Mesenchymal stem cell (in vitro differentiated cells and primary cell): ENCODE results near the gene MVB12B.
A peak's percentile ranks its signal among the peaks of the same experiment; 100 is the strongest.

Experiments used
- DNase-seq: peaks from one replicate; pipeline ENCODE4 v3.0.0-alpha.2; 2013
- H2AFZ ChIP-seq: one replicate; pipeline ENCODE4 v1.6.1; 2013; ENCODE audit warnings: low read depth, mild to moderate bottlenecking, control low read depth, inconsistent platforms, low read length, moderate library complexity
- H2AK5ac ChIP-seq: 2 replicates; pipeline ENCODE4 v1.6.1; 2013; ENCODE audit warnings: low read length, moderate library complexity, mild to moderate bottlenecking, inconsistent platforms; ENCODE audit not compliant: severe bottlenecking
- H2BK120ac ChIP-seq: one replicate; pipeline ENCODE4 v1.6.1; 2013; ENCODE audit warnings: low read depth, mild to moderate bottlenecking, inconsistent platforms, low read length, moderate library complexity
- H2BK12ac ChIP-seq, 2 experiments: one replicate each; pipeline ENCODE4 v1.6.1; 2013; ENCODE audit warnings: inconsistent platforms in 2 of 2, low read length in 2 of 2, mild to moderate bottlenecking in 2 of 2, moderate library complexity in 2 of 2, control low read depth in 1 of 2
- H2BK15ac ChIP-seq: one replicate; pipeline ENCODE4 v1.6.1; 2013; ENCODE audit warnings: mild to moderate bottlenecking, low read depth, inconsistent platforms; ENCODE audit not compliant: poor library complexity, severe bottlenecking
- H2BK5ac ChIP-seq: 2 replicates; pipeline ENCODE4 v1.6.1; 2013; ENCODE audit warnings: low read depth, mild to moderate bottlenecking, low read length, control low read depth, inconsistent platforms; ENCODE audit not compliant: poor library complexity, severe bottlenecking
- H3K14ac ChIP-seq, 2 experiments: one replicate each; pipeline ENCODE4 v1.6.1; 2013; ENCODE audit warnings: inconsistent platforms in 2 of 2, low read length in 2 of 2, control low read depth in 1 of 2, mild to moderate bottlenecking in 1 of 2, moderate library complexity in 1 of 2
- H3K18ac ChIP-seq, 2 experiments: one replicate each; pipeline ENCODE4 v1.6.1; 2013; ENCODE audit warnings: inconsistent platforms in 2 of 2, low read length in 2 of 2, control low read depth in 1 of 2, low read depth in 1 of 2, mild to moderate bottlenecking in 1 of 2
- H3K23ac ChIP-seq, 2 experiments: one replicate each; pipeline ENCODE4 v1.6.1; 2013; ENCODE audit warnings: inconsistent platforms in 2 of 2, low read length in 2 of 2, mild to moderate bottlenecking in 2 of 2, moderate library complexity in 2 of 2, control low read depth in 1 of 2
- H3K27ac ChIP-seq: 2 replicates; pipeline ENCODE4 v1.5.1; 2013; ENCODE audit warnings: mild to moderate bottlenecking, moderate library complexity, low read length, control low read depth, inconsistent platforms; ENCODE audit not compliant: poor library complexity, severe bottlenecking
- H3K27me3 ChIP-seq, 2 experiments: 2 replicates each; pipeline versions ENCODE4 v1.6.1 to v1.7.0; 2013; ENCODE audit warnings: low read length in 2 of 2, mild to moderate bottlenecking in 2 of 2, moderate library complexity in 2 of 2, control low read depth in 1 of 2, inconsistent platforms in 1 of 2; ENCODE audit not compliant: control insufficient read depth in 1 of 2, insufficient read depth in 1 of 2
- H3K36me3 ChIP-seq, 2 experiments: 2 replicates each; pipeline versions ENCODE4 v1.6.1 to v1.7.0; 2013; ENCODE audit warnings: low read length in 2 of 2, control low read depth in 1 of 2, inconsistent platforms in 1 of 2, low read depth in 1 of 2, mild to moderate bottlenecking in 1 of 2; ENCODE audit not compliant: insufficient read depth in 2 of 2, control insufficient read depth in 1 of 2
- H3K4ac ChIP-seq, 2 experiments: one replicate each; pipeline ENCODE4 v1.6.1; 2013; ENCODE audit warnings: inconsistent platforms in 2 of 2, low read length in 2 of 2, mild to moderate bottlenecking in 2 of 2, moderate library complexity in 2 of 2, control low read depth in 1 of 2, low read depth in 1 of 2
- H3K4me1 ChIP-seq: 2 replicates; pipeline ENCODE4 v1.6.1; 2013; ENCODE audit warnings: low read depth, low read length, control low read depth; ENCODE audit not compliant: control insufficient read depth, insufficient read depth
- H3K4me2 ChIP-seq: 2 replicates; pipeline ENCODE4 v1.6.1; 2013; ENCODE audit warnings: low read length, mild to moderate bottlenecking, inconsistent platforms; ENCODE audit not compliant: poor library complexity, severe bottlenecking
- H3K4me3 ChIP-seq, 2 experiments: 2 replicates each; pipeline versions ENCODE4 v1.5.1 to v1.7.0; 2013; ENCODE audit warnings: low read length in 2 of 2, mild to moderate bottlenecking in 2 of 2, control low read depth in 1 of 2, low read depth in 1 of 2; ENCODE audit not compliant: insufficient read depth in 1 of 2
- H3K79me1 ChIP-seq: replicated peaks from 2 replicates; pipeline ENCODE4 v1.6.1; 2013; ENCODE audit warnings: mild to moderate bottlenecking, control low read depth, low read length, inconsistent platforms; ENCODE audit not compliant: poor library complexity, severe bottlenecking
- H3K9ac ChIP-seq: 2 replicates; pipeline ENCODE4 v1.7.0; 2013; ENCODE audit warnings: mild to moderate bottlenecking, low read length, moderate library complexity
- H3K9me3 ChIP-seq: 2 replicates; pipeline ENCODE4 v1.7.0; 2013; ENCODE audit warnings: mild to moderate bottlenecking, low read length; ENCODE audit not compliant: control insufficient read depth
- H4K8ac ChIP-seq: one replicate; pipeline ENCODE4 v1.6.1; 2013; ENCODE audit warnings: inconsistent platforms, mild to moderate bottlenecking, low read length, moderate library complexity
- H4K91ac ChIP-seq: one replicate; pipeline ENCODE4 v1.6.1; 2013; ENCODE audit warnings: mild to moderate bottlenecking, low read length, inconsistent platforms
- WGBS: methylation state at CpG from one replicate; pipeline ENCODE4 v1.1.7; 2013; ENCODE audit warnings: mixed read lengths; 5-methylcytosine and 5-hydroxymethylcytosine counted together

Gene MVB12B

GRCh38 chr9:126381195-126381594 is 54.6 kb downstream of the MVB12B start:
- Histone ChIP-seq H4K91ac (no peak overlapping the region), H3K9ac (no peak overlapping the region), H2BK5ac (no peak overlapping the region), H3K9me3 (no peaks in the 10 kb centered on the region), H3K27ac (no peak overlapping the region), H2BK12ac (no peak overlapping the region), H2BK120ac (no peak overlapping the region), H3K18ac (no peak overlapping the region), H3K36me3 (peaks cover 0 to 4% of the 10 kb centered on the region in 2 experiments), H3K4me2 (no peak overlapping the region), H2AFZ (no peak overlapping the region), H3K4me1 (peaks cover 12% of the 10 kb centered on the region), H3K23ac (no peak overlapping the region), H2AK5ac (no peak overlapping the region), H3K79me1 (peaks cover 10% of the 10 kb centered on the region), H3K27me3 (no peaks in the 10 kb centered on the region), H3K4me3 (no peak overlapping the region), H4K8ac (peak overlapping the region; percentile 20), H3K4ac (no peak overlapping the region), H3K14ac (no peak overlapping the region), H2BK15ac (no peak overlapping the region)
- WGBS: 98% methylated on average over 3 of the region's 6 CpGs
- DNase-seq: no peak

- no peaks in the 10 kb centered on the region for H3K27me3 ChIP-seq
- no peaks in the 10 kb centered on the region for H3K79me1 ChIP-seq
- no peak overlapping the region for H3K4ac ChIP-seq
- H3K18ac ChIP-seq: no peak overlapping the region
- no peak overlapping the region for H2BK120ac ChIP-seq
- H3K36me3 ChIP-seq: peaks cover 0 to 22% of the 10 kb centered on the region in 2 experiments
- H3K4me2 ChIP-seq: no peak overlapping the region
- H2BK15ac ChIP-seq: no peak overlapping the region
- H2BK12ac ChIP-seq: no peak overlapping the region
- H3K9me3 ChIP-seq: no peaks in the 10 kb centered on the region
- H3K14ac ChIP-seq: no peak overlapping the region
- H2AK5ac ChIP-seq: no peak overlapping the region
- H3K9ac ChIP-seq: no peak overlapping the region
- no peak overlapping the region for H3K4me3 ChIP-seq
- H4K91ac ChIP-seq: no peak overlapping the region
- H2BK5ac ChIP-seq: no peak overlapping the region
- H4K8ac ChIP-seq: no peak overlapping the region
- H3K27ac ChIP-seq: no peak overlapping the region
- no peak overlapping the region for H2AFZ ChIP-seq
- no peak overlapping the region for H3K23ac ChIP-seq
- peaks cover 8% of the 10 kb centered on the region for H3K4me1 ChIP-seq
- no peak for DNase-seq
- 79% methylated on average over 3 of the region's 3 CpGs for WGBS
Observed at GRCh38 chr9:126383406-126384046, 56.9 kb downstream of the MVB12B start.

GRCh38 chr9:126384926-126385325 is 58.3 kb downstream of the MVB12B start:
- Histone ChIP-seq H2AFZ (no peak overlapping the region), H3K4me3 (no peak overlapping the region), H2AK5ac (no peak overlapping the region), H3K23ac (no peak overlapping the region), H2BK15ac (no peak overlapping the region), H3K9me3 (no peaks in the 10 kb centered on the region), H3K79me1 (no peaks in the 10 kb centered on the region), H3K18ac (no peak overlapping the region), H3K27ac (no peak overlapping the region), H3K9ac (no peak overlapping the region), H3K4me1 (peaks cover 4% of the 10 kb centered on the region), H4K91ac (no peak overlapping the region), H3K14ac (no peak overlapping the region), H3K27me3 (no peaks in the 10 kb centered on the region), H2BK120ac (no peak overlapping the region), H2BK5ac (no peak overlapping the region), H3K36me3 (peaks cover 0 to 25% of the 10 kb centered on the region in 2 experiments), H4K8ac (no peak overlapping the region), H3K4ac (no peak overlapping the region), H2BK12ac (no peak overlapping the region), H3K4me2 (no peak overlapping the region)
- no peak for DNase-seq
- 95% methylated on average over 7 of the region's 7 CpGs for WGBS

- 63% methylated on average over 5 of the region's 5 CpGs for WGBS
- no peak overlapping the region for H3K9ac ChIP-seq
- H3K36me3 ChIP-seq: peaks cover 0 to 25% of the 10 kb centered on the region in 2 experiments
- no peak overlapping the region for H4K8ac ChIP-seq
- no peak overlapping the region for H3K4ac ChIP-seq
- H2AK5ac ChIP-seq: no peak overlapping the region
- no peak overlapping the region for H3K4me2 ChIP-seq
- no peak overlapping the region for H2AFZ ChIP-seq
- H3K14ac ChIP-seq: no peak overlapping the region
- DNase-seq: no peak
- no peak overlapping the region for H2BK15ac ChIP-seq
- H3K27ac ChIP-seq: no peak overlapping the region
- no peak overlapping the region for H3K23ac ChIP-seq
- H2BK12ac ChIP-seq: no peak overlapping the region
- no peaks in the 10 kb centered on the region for H3K4me1 ChIP-seq
- H3K18ac ChIP-seq: no peak overlapping the region
- no peaks in the 10 kb centered on the region for H3K79me1 ChIP-seq
- H4K91ac ChIP-seq: no peak overlapping the region
- H3K27me3 ChIP-seq: no peaks in the 10 kb centered on the region
- H3K9me3 ChIP-seq: no peaks in the 10 kb centered on the region
- no peak overlapping the region for H2BK5ac ChIP-seq
- no peak overlapping the region for H3K4me3 ChIP-seq
- H2BK120ac ChIP-seq: no peak overlapping the region
Observed at GRCh38 chr9:126386088-126386487, 59.5 kb downstream of the MVB12B start.
